ENCODE results near the gene LDLRAD2. TPM values are rescaled to one million over a fixed set of nuclear protein-coding genes. Genes with fewer than 3 reads are reported as not detected.

LDLRAD2 gene
- total and polyA plus RNA-seq, 2 of the 4 experiments (the other 2 are of a cell fraction) = 0.05 TPM; not detected in 1

DNA sequence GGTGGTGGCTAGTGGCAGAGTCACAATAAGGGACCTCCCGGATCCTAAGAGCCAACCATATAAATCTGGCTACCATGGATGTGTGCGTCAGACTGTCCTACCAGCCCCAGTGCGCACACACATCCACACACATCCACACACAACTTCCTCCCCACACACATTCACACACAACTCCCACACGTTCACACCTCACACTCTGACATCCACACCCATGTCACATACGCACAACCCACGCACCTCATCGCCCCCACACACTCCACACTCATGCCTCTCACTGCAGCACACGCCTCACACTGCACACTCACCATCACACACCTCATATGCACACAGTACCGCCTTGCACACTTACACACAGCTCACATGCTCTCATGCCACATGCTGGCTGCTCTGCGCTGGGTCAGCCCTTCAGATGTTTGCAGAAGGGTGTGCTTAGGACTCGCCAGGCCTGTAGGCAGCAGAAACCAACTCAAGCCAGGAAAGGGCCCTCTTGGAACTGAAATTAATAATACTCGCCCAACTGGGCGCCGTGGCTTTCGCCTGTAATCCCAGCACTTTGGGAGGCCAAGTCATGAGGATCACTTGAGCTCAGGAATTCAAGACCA lies 3.0 kb downstream of the LDLRAD2 start:
- Histone ChIP-seq H3K4me2 (ENCODE audit: low read depth, low read length) (no peak overlapping the region), H3K56ac (ENCODE audit: extremely low read depth, insufficient read depth, low read length) (no peak overlapping the region), H3K4me3 (ENCODE audit: insufficient read depth, low read depth, low read length) (no peak overlapping the region), H2BK120ac (ENCODE audit: low read depth, low read length) (no peak overlapping the region), H3K4me1 (ENCODE audit: control insufficient read depth, insufficient read depth, low read length) (peaks cover 6% of the 10 kb centered on the region), H4K91ac (ENCODE audit: insufficient read depth, low read depth, low read length) (no peak overlapping the region), H2AK5ac (ENCODE audit: low read depth, low read length) (peak overlapping the region; percentile 6), H3K23ac (ENCODE audit: low read depth, low read length) (no peak overlapping the region), H3K18ac (ENCODE audit: low read depth, low read length) (no peak overlapping the region), H3K9ac (ENCODE audit: low read depth, low read length) (no peak overlapping the region), H3K9me3 (ENCODE audit: control insufficient read depth, insufficient read depth, low read length) (peaks cover 2% of the 10 kb centered on the region; the same call in 1 of the 2 replicates), H2BK5ac (ENCODE audit: low read depth, low read length, poor library complexity, severe bottlenecking) (no peak overlapping the region), H3K27me3 (ENCODE audit: control insufficient read depth, insufficient read depth, low read length) (peaks cover 11% of the 10 kb centered on the region), H3K4ac (ENCODE audit: low read depth, low read length) (no peak overlapping the region), H2AFZ (replicated peaks; ENCODE audit: low read length, poor library complexity) (peak overlapping the region; percentile 85), H2AK9ac (replicated peaks; ENCODE audit: low read depth, low read length, poor library complexity) (peak overlapping the region; percentile 52), H4K5ac (ENCODE audit: low read depth, low read length) (no peak overlapping the region), H3K27ac (ENCODE audit: insufficient read depth, low read length) (no peak overlapping the region), H3K79me1 (ENCODE audit: low read depth in 1 of 2, low read length in 2 of 2) (no peaks in the 10 kb centered on the region; a peak in 1 of 4 replicates), H3K14ac (replicated peaks; ENCODE audit: low read depth, low read length) (no peak overlapping the region), H2BK15ac (ENCODE audit: low read depth, low read length) (no peak overlapping the region), H3K9me1 (ENCODE audit: insufficient read depth, low read length) (peaks cover 18% of the 10 kb centered on the region), H4K20me1 (ENCODE audit: insufficient read depth, low read length) (peaks cover 9% of the 10 kb centered on the region; the same call in 1 of the 2 replicates), H4K8ac (ENCODE audit: low read depth in 2 of 2, low read length in 2 of 2) (no peak overlapping the region), H3K36me3 (ENCODE audit: control insufficient read depth, insufficient read depth, low read length) (no peaks in the 10 kb centered on the region), H2BK20ac (ENCODE audit: low read depth, low read length) (no peak overlapping the region)
- no TSS peak for BruUV-seq (replicated peaks)
- dilution Hi-C loops (cut with HindIII; ENCODE audit: low sequenced_read_pairs, unreplicated experiment) (no loop called here), intact Hi-C loops (cut with micrococcal nuclease) (loop anchor here (5.0 kb wide), 1 partner anchor 33 kb away; the partner anchor contains the start of gene USP48), in situ Hi-C loops (cut with MboI; ENCODE audit: low sequenced_read_pairs) (no loop called here)
- 60% methylated on average over 1 of the region's 15 CpGs; no CpG with 5 or more reads in 1 of the 2 experiments for WGBS, 2 experiments (ENCODE audit: extremely low coverage in 2 of 2, insufficient read length in 1 of 2)
- DNase-seq (no peak), ATAC-seq (ENCODE audit: low read depth) (no peak)
- TF ChIP-seq, protein P1, sequence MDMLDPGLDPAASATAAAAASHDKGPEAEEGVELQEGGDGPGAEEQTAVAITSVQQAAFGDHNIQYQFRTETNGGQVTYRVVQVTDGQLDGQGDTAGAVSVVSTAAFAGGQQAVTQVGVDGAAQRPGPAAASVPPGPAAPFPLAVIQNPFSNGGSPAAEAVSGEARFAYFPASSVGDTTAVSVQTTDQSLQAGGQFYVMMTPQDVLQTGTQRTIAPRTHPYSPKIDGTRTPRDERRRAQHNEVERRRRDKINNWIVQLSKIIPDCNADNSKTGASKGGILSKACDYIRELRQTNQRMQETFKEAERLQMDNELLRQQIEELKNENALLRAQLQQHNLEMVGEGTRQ (IDR thresholded peaks at IDR 0.05; ENCODE audit: low read depth, low read length) = no peak
- TF ChIP-seq MXI1 (IDR thresholded peaks at IDR 0.05; ENCODE audit: borderline replicate concordance, low read depth, low read length) (no peak), NFE2L2 (IDR thresholded peaks at IDR 0.05; ENCODE audit: low read depth, low read length) (no peak), RCOR1 (IDR thresholded peaks at IDR 0.05; ENCODE audit: insufficient replicate concordance, low read length) (no peak), RFX5 (IDR thresholded peaks at IDR 0.05; ENCODE audit: low read depth, low read length) (no peak), BHLHE40 (IDR thresholded peaks at IDR 0.05; ENCODE audit: low read depth, low read length) (no peak)
- ChIA-PET CTCF (no interaction called here), POLR2A (ENCODE audit: unreplicated experiment) (no interaction called here)

All from IMR-90 (cell line).